DMS114 treated with DMSO at 0.1 percent for 48 hours (cell line): ENCODE results near the gene ERN1.

Experiments used
- DNase-seq: peaks from one replicate; lab custom pipeline; 2025; ENCODE audit not compliant: unreplicated experiment; lab: John Stamatoyannopoulos, UW

ERN1 gene

GRCh38 chr17:64063088-64063487 is 66.9 kb downstream of the ERN1 start:
- no peak for DNase-seq

GRCh38 chr17:64061178-64061898 is 68.6 kb downstream of the ERN1 start:
- DNase-seq, result no peak

- no peak for DNase-seq
Measured at GRCh38 chr17:64060331-64060730, 69.6 kb downstream of the ERN1 start.

- DNase-seq, result no peak
Measured at GRCh38 chr17:64059756-64060155, 70.2 kb downstream of the ERN1 start.

- DNase-seq, result no peak
Measured at GRCh38 chr17:64058621-64059020, 71.3 kb downstream of the ERN1 start.

GRCh38 chr17:64057701-64058263 is 72.2 kb downstream of the ERN1 start:
- no peak for DNase-seq

GRCh38 chr17:64056269-64057005 is 73.5 kb downstream of the ERN1 start:
- no peak for DNase-seq

- no peak for DNase-seq
Measured at GRCh38 chr17:64055183-64056142, 74.5 kb downstream of the ERN1 start.

- no peak for DNase-seq
Measured at GRCh38 chr17:64054304-64054703, 75.6 kb downstream of the ERN1 start.

GRCh38 chr17:64053101-64053500 is 76.8 kb downstream of the ERN1 start:
- DNase-seq, result no peak

- no peak for DNase-seq
Measured at GRCh38 chr17:64051153-64051552, 78.8 kb downstream of the ERN1 start.

- DNase-seq, result no peak
Measured at GRCh38 chr17:64048805-64049204, 81.1 kb downstream of the ERN1 start.

- DNase-seq, result no peak
Measured at GRCh38 chr17:64045176-64045575, 84.8 kb downstream of the ERN1 start.

GRCh38 chr17:64042700-64043485 is 87.1 kb downstream of the ERN1 start:
- DNase-seq, result no peak

- DNase-seq, result no peak
Measured at GRCh38 chr17:64041912-64042311, 88.0 kb downstream of the ERN1 start.

- DNase-seq, result no peak
Measured at GRCh38 chr17:64040206-64040605, 89.7 kb downstream of the ERN1 start.

GRCh38 chr17:64039106-64039400 is 90.9 kb downstream of the ERN1 start:
- DNase-seq, result no peak

- DNase-seq, result no peak
Measured at GRCh38 chr17:64038331-64039105, 91.4 kb downstream of the ERN1 start.

GRCh38 chr17:64037802-64038201 is 92.1 kb downstream of the ERN1 start:
- DNase-seq, result no peak

- DNase-seq, result no peak
Measured at GRCh38 chr17:64037180-64037579, 92.8 kb downstream of the ERN1 start.
